SK-N-SH treated with all-trans-retinoic acid at 6 μM for 48 hours (cell line): ENCODE measurements around the gene AADAT.

Source experiments
- ARNTL ChIP-seq: fragments of 450-650 bp; formaldehyde crosslinking; IDR thresholded peaks from 2 replicates; pipeline ENCODE4 v1.5.0; 2020; ENCODE audit warnings: low read depth, mild to moderate bottlenecking, moderate library complexity, borderline replicate concordance
- GLIS3 ChIP-seq: fragments of 250-450 bp; sonication (Bioruptor Pico); IDR thresholded peaks from 2 replicates; pipeline ENCODE4 v1.5.0; 2020; ENCODE audit warnings: mild to moderate bottlenecking, moderate library complexity
- PPARA ChIP-seq: fragments of 250-450 bp; sonication (Bioruptor Pico); IDR thresholded peaks from 2 replicates; pipeline ENCODE4 v1.5.0; 2020; ENCODE audit warnings: mild to moderate bottlenecking, borderline replicate concordance
- RARB ChIP-seq: fragments of 250-450 bp; sonication (Bioruptor Pico); IDR thresholded peaks from 2 replicates; pipeline ENCODE4 v1.8.0; 2021; ENCODE audit warnings: mild to moderate bottlenecking, moderate library complexity
- SNAI2 ChIP-seq: fragments of 250-450 bp; sonication (Bioruptor Pico); IDR thresholded peaks from 2 replicates; pipeline ENCODE4 v1.5.0; 2020; ENCODE audit warnings: mild to moderate bottlenecking, moderate library complexity
- TOX ChIP-seq: fragments of 250-450 bp; sonication (Bioruptor Pico); IDR thresholded peaks from 2 replicates; pipeline ENCODE4 v1.8.0; 2021; ENCODE audit warnings: mild to moderate bottlenecking, moderate library complexity, borderline replicate concordance
- ZFP3 ChIP-seq: fragments of 250-450 bp; sonication (Bioruptor Pico); IDR thresholded peaks from 2 replicates; pipeline ENCODE4 v1.5.0; 2020; ENCODE audit warnings: mild to moderate bottlenecking, moderate library complexity
- TF ChIP-seq, protein P1 (sequence below): fragments of 250-450 bp; sonication (Bioruptor Pico); IDR thresholded peaks from 2 replicates; pipeline ENCODE4 v1.5.1; 2020; ENCODE audit warnings: low read depth, mild to moderate bottlenecking, moderate library complexity
- TF ChIP-seq, protein P2 (sequence below): fragments of 250-450 bp; sonication (Bioruptor Pico); IDR thresholded peaks from 2 replicates; pipeline ENCODE4 v1.8.0; 2020; ENCODE audit warnings: mild to moderate bottlenecking, moderate library complexity, borderline replicate concordance
- TF ChIP-seq, protein P3 (sequence below): fragments of 250-450 bp; sonication (Bioruptor Pico); IDR thresholded peaks from 2 replicates; pipeline ENCODE4 v1.5.0; 2020; ENCODE audit warnings: mild to moderate bottlenecking, moderate library complexity

DNA sequence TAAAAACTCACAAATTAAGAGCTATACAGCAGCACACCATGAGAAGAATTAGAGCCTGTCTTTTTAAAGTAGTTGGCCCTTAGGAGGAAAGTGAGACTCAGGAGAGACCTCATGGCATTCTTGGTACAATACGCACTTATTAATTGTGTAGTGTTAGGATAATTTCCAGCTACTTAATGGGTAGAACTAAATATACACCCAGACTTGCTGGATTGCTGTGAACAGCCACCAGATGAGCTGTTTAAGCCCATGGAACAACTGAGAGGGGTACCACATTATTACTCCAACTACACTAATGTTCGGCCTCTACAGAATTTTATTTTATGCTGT lies 77.2 kb downstream of the AADAT start:
- TF ChIP-seq TOX (CRISPR knock-in tag) (no peak), PPARA (CRISPR knock-in tag) (no peak), RARB (CRISPR knock-in tag) (no peak), ARNTL (CRISPR knock-in tag) (no peak), GLIS3 (CRISPR knock-in tag) (no peak), SNAI2 (no peak), ZFP3 (no peak)
- TF ChIP-seq, protein P1, sequence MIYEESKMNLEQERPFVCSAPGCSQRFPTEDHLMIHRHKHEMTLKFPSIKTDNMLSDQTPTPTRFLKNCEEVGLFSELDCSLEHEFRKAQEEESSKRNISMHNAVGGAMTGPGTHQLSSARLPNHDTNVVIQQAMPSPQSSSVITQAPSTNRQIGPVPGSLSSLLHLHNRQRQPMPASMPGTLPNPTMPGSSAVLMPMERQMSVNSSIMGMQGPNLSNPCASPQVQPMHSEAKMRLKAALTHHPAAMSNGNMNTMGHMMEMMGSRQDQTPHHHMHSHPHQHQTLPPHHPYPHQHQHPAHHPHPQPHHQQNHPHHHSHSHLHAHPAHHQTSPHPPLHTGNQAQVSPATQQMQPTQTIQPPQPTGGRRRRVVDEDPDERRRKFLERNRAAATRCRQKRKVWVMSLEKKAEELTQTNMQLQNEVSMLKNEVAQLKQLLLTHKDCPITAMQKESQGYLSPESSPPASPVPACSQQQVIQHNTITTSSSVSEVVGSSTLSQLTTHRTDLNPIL, result no peak
- TF ChIP-seq, protein P2, sequence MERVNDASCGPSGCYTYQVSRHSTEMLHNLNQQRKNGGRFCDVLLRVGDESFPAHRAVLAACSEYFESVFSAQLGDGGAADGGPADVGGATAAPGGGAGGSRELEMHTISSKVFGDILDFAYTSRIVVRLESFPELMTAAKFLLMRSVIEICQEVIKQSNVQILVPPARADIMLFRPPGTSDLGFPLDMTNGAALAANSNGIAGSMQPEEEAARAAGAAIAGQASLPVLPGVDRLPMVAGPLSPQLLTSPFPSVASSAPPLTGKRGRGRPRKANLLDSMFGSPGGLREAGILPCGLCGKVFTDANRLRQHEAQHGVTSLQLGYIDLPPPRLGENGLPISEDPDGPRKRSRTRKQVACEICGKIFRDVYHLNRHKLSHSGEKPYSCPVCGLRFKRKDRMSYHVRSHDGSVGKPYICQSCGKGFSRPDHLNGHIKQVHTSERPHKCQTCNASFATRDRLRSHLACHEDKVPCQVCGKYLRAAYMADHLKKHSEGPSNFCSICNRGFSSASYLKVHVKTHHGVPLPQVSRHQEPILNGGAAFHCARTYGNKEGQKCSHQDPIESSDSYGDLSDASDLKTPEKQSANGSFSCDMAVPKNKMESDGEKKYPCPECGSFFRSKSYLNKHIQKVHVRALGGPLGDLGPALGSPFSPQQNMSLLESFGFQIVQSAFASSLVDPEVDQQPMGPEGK (CRISPR knock-in tag), result no peak
- TF ChIP-seq, protein P3, sequence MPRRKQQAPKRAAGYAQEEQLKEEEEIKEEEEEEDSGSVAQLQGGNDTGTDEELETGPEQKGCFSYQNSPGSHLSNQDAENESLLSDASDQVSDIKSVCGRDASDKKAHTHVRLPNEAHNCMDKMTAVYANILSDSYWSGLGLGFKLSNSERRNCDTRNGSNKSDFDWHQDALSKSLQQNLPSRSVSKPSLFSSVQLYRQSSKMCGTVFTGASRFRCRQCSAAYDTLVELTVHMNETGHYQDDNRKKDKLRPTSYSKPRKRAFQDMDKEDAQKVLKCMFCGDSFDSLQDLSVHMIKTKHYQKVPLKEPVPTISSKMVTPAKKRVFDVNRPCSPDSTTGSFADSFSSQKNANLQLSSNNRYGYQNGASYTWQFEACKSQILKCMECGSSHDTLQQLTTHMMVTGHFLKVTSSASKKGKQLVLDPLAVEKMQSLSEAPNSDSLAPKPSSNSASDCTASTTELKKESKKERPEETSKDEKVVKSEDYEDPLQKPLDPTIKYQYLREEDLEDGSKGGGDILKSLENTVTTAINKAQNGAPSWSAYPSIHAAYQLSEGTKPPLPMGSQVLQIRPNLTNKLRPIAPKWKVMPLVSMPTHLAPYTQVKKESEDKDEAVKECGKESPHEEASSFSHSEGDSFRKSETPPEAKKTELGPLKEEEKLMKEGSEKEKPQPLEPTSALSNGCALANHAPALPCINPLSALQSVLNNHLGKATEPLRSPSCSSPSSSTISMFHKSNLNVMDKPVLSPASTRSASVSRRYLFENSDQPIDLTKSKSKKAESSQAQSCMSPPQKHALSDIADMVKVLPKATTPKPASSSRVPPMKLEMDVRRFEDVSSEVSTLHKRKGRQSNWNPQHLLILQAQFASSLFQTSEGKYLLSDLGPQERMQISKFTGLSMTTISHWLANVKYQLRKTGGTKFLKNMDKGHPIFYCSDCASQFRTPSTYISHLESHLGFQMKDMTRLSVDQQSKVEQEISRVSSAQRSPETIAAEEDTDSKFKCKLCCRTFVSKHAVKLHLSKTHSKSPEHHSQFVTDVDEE (CRISPR knock-in tag), result no peak
